ENCODE results near the gene CLCN6.

Gene CLCN6

GRCh38 chr1:11831945-11832725 lies 26.1 kb downstream of the CLCN6 start:
- DNase-seq, result no peak

- DNase-seq, result no peak
These were observed 27.5 kb downstream of the CLCN6 start for GRCh38 chr1:11833497-11833896.

GRCh38 chr1:11833900-11834299 lies 27.9 kb downstream of the CLCN6 start:
- DNase-seq, result no peak

GRCh38 chr1:11835441-11836225 lies 29.6 kb downstream of the CLCN6 start:
- DNase-seq, result no peak

GRCh38 chr1:11836955-11837766 lies 31.2 kb downstream of the CLCN6 start:
- no peak for DNase-seq

GRCh38 chr1:11837767-11838348 lies 31.9 kb downstream of the CLCN6 start:
- DNase-seq, result no peak

GRCh38 chr1:11838349-11839272 lies 32.6 kb downstream of the CLCN6 start:
- DNase-seq, result no peak

- no peak for DNase-seq
These were observed 34.0 kb downstream of the CLCN6 start for GRCh38 chr1:11839727-11840705.

- DNase-seq, result peak; percentile 55
These were observed 35.5 kb downstream of the CLCN6 start for GRCh38 chr1:11841245-11842153.

- DNase-seq, result no peak
These were observed 36.4 kb downstream of the CLCN6 start for GRCh38 chr1:11842154-11843041.

- DNase-seq, result no peak
These were observed 39.8 kb downstream of the CLCN6 start for GRCh38 chr1:11845641-11846335.

- DNase-seq, result peak; percentile 81
These were observed 41.8 kb downstream of the CLCN6 start, which contains the start of gene NPPA for GRCh38 chr1:11847667-11848372. Gene NPPA (minus strand): TSS chr1:11847783. CDS start chr1:11847684, 99 bp downstream.

- DNase-seq, result no peak
These were observed 42.3 kb downstream of the CLCN6 start for GRCh38 chr1:11848373-11848700.

- DNase-seq, result no peak
These were observed 44.2 kb downstream of the CLCN6 start for GRCh38 chr1:11850156-11850555.

GRCh38 chr1:11851180-11851579 lies 45.2 kb downstream of the CLCN6 start:
- DNase-seq, result no peak

- no peak for DNase-seq
These were observed 48.5 kb downstream of the CLCN6 start for GRCh38 chr1:11854519-11854918.

GRCh38 chr1:11855430-11855829 lies 49.4 kb downstream of the CLCN6 start:
- DNase-seq, result no peak

All from NCI-H524 treated with DMSO at 0.1 percent for 48 hours (cell line).